ENCODE results near the gene TRIM7.

DNA sequence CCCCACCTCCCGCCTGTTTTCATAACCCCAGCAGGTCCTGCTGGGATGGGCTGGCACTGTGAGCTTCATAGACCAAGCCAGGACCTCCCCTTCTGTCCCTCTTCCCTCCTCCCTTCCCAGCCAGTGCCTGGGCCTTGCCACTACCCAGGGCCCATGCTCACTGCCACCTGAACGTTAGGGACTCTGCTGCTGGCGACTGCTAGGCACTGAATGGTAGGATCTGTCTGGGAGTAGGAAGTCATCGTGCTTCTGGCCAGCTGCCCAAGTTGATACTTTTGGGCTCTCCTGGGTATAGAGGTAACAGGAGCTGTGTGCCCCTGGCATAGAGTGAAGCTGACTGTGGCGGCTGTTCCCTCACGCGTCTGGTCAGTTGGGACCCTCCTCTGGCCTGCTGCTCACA is 26.4 kb upstream of the TRIM7 start:
- TF ChIP-seq YY1 (IDR thresholded peaks at IDR 0.05; ENCODE audit: insufficient read depth, insufficient read length) (no peak), ZNF274 (IDR thresholded peaks at IDR 0.05; ENCODE audit: low read depth, low read length) (no peak)
